AG10803 (cell line): ENCODE measurements around the gene BAIAP2.

Experiments
- DNase-seq: peaks from one replicate; pipeline ENCODE4 v3.0.0; 2010; ENCODE audit warnings: low read depth
- H3K4me3 ChIP-seq: 2 replicates; pipeline ENCODE4 v1.5.1; 2011; ENCODE audit warnings: mild to moderate bottlenecking, low read length, control low read depth
- CTCF ChIP-seq: conservative IDR thresholded peaks from 2 replicates; pipeline ENCODE4 v1.5.1; 2011; ENCODE audit warnings: mild to moderate bottlenecking, low read length, control low read depth, inconsistent platforms

The BAIAP2 gene

GRCh38 chr17:81067391-81067811 is 32.5 kb downstream of the BAIAP2 start:
- no peak for TF ChIP-seq CTCF
- no peak overlapping the region for H3K4me3 ChIP-seq
- DNase-seq, result no peak

GRCh38 chr17:81068411-81069134 is 33.6 kb downstream of the BAIAP2 start:
- TF ChIP-seq CTCF, result no peak
- DNase-seq, result no peak

GRCh38 chr17:81069135-81069645 is 34.2 kb downstream of the BAIAP2 start:
- no peak for TF ChIP-seq CTCF
- H3K4me3 ChIP-seq, result no peak overlapping the region
- DNase-seq, result peak; percentile 23

More at GRCh38 chr17:81068411-81069134, 33.6 kb downstream of the BAIAP2 start:
- no peak overlapping the region for H3K4me3 ChIP-seq

- DNase-seq, result no peak
- TF ChIP-seq CTCF, result no peak
- no peak overlapping the region for H3K4me3 ChIP-seq
Measured at GRCh38 chr17:81070541-81071246, 35.7 kb downstream of the BAIAP2 start.

GRCh38 chr17:81071761-81072741 is 37.1 kb downstream of the BAIAP2 start:
- no peak for TF ChIP-seq CTCF
- no peak overlapping the region for H3K4me3 ChIP-seq
- DNase-seq, result no peak

- no peak for TF ChIP-seq CTCF
- DNase-seq, result no peak
- H3K4me3 ChIP-seq, result no peak overlapping the region
Measured at GRCh38 chr17:81073967-81074839, 39.3 kb downstream of the BAIAP2 start.
